ENCODE data around the gene MTIF2. TPM values are rescaled to one million over a fixed set of nuclear protein-coding genes. Genes with fewer than 3 reads are reported as not detected.
"Not testable (repeated sequence)": the region's sequence is repeated elsewhere in the genome, so short reads cannot be mapped to it uniquely, and the experiment has no call there.

Gene MTIF2
- total and polyA plus RNA-seq, 8 donors, result 13.6 to 22.9 (median 16.7) TPM

DNA sequence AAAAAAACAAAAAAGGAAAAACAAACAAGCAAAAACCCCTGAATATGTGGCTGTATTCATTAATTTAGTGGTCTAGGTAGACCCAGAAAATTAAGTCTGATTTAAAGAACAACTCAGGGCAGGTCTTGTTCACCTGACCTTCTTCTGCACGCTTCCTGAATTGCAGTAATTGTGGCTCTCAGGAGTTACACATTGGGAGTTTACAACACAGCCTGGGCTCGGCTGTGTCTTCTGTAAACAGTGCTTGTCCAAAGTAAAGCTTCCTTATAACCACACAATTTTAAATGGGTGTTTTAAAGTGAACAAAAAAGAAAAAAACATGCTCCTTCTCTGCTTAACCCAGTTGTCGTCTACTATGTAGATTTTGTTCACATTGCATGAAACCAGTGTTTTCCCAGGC, 8.3 kb upstream of the MTIF2 start:
- DNase-seq (no peak), ATAC-seq (no peak), FAIRE-seq (no peak)
- no peak overlapping the region for H3K27ac ChIP-seq
- no peaks in the 10 kb centered on the region for H3K36me3 ChIP-seq
- no peaks in the 10 kb centered on the region for H3K27me3 ChIP-seq
- H3K4me3 ChIP-seq, result no peak overlapping the region
- peaks cover 0 to 4% (median 0%) of the 10 kb centered on the region in 3 donors for H3K4me1 ChIP-seq
- 89 to 96% methylated on average over 3 of the region's 3 CpGs for WGBS, 2 donors
- H3K9me3 ChIP-seq, result no peaks in the 10 kb centered on the region
- intact Hi-C loops (cut with DNase I), result loop anchor here in 1 of 3 donors (10.0 kb wide), 1 partner anchor 157 kb away; no protein-coding TSS in a partner anchor
- TF ChIP-seq CTCF (IDR thresholded peaks at IDR 0.05), result no peak

GRCh38 chr2:55274346-55274745, 5.3 kb upstream of the MTIF2 start:
- H3K4me1 ChIP-seq, ATAC-seq, H3K9me3 ChIP-seq, H3K27ac ChIP-seq, FAIRE-seq, DNase-seq, H3K4me3 ChIP-seq, H3K36me3 ChIP-seq, H3K27me3 ChIP-seq: not testable (repeated sequence)
- intact Hi-C loops (cut with DNase I), result loop anchor here in 1 of 3 donors (10.0 kb wide), 1 partner anchor 160 kb away; no protein-coding TSS in a partner anchor
- WGBS, 2 donors, result 83 to 90% methylated on average over 2 of the region's 2 CpGs

GRCh38 chr2:55269645-55269990, 587 bp upstream of the MTIF2 start:
- peak overlapping the region; percentile 56 to 72 (median 68) for H3K4me3 ChIP-seq
- intact Hi-C loops (cut with DNase I), result no loop called here
- peaks cover 0 to 7% (median 5%) of the 10 kb centered on the region in 3 donors for H3K4me1 ChIP-seq
- no peak for TF ChIP-seq CTCF (IDR thresholded peaks at IDR 0.05)
- H3K36me3 ChIP-seq, result peaks cover 0 to 7% (median 0%) of the 10 kb centered on the region in 3 donors
- ATAC-seq, result peak; percentile 15 to 32 (median 23)
- 48 to 54% methylated on average over 7 of the region's 7 CpGs for WGBS, 2 donors
- H3K9me3 ChIP-seq, result no peaks in the 10 kb centered on the region
- no peak for FAIRE-seq
- peak overlapping the region in 3 of 4 donors; percentile 75 to 84 (median 80) for H3K27ac ChIP-seq
- no peaks in the 10 kb centered on the region for H3K27me3 ChIP-seq
- no peak for DNase-seq

GRCh38 chr2:55268288-55268906, 634 bp downstream of the MTIF2 start:
- DNase-seq, result no peak
- H3K4me3 ChIP-seq, result peak overlapping the region; percentile 56 to 72 (median 68)

DNA sequence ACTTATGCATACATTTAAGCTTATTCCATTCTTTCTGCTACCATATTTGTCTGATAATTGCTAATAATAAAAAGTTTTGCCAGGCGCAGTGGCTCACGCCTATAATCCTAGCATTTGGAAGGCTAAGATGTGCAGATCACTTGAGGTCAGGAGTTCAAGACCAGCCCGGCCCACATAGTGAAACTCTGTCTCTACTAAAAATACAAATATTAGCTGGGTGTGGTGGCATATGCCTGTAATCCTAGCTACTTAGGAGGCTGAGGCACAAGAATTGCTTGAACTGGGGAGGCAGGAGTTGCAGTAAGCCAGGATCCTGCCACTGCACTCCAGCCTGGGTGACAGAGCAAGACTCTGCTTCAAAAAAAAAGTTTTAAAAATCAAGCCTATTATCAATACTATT, 9.4 kb downstream of the MTIF2 start:
- DNase-seq; H3K27me3 ChIP-seq; H3K27ac ChIP-seq; ATAC-seq; intact Hi-C loops (cut with DNase I); FAIRE-seq; H3K9me3 ChIP-seq; H3K4me3 ChIP-seq; H3K4me1 ChIP-seq: not testable (repeated sequence)
- WGBS, 2 donors, result 93 to 99% methylated on average over 3 of the region's 3 CpGs
- H3K36me3 ChIP-seq, result peaks cover 5 to 25% (median 11%) of the 10 kb centered on the region in 3 donors

More at GRCh38 chr2:55268288-55268906, 634 bp downstream of the MTIF2 start:
- ATAC-seq, result peak in 3 of 4 donors; percentile 7 to 13 (median 12)
- Histone ChIP-seq H3K27ac (peak overlapping the region; percentile 59 to 84 (median 78)), H3K4me1 (peaks cover 0 to 7% (median 5%) of the 10 kb centered on the region in 3 donors), H3K36me3 (peaks cover 0 to 9% (median 0%) of the 10 kb centered on the region in 3 donors), H3K9me3 (no peaks in the 10 kb centered on the region), H3K27me3 (no peaks in the 10 kb centered on the region)
- FAIRE-seq, result no peak
- no peak for TF ChIP-seq CTCF (IDR thresholded peaks at IDR 0.05)
- intact Hi-C loops (cut with DNase I), result no loop called here
- WGBS, 2 donors, result 6% methylated on average over 13 of the region's 13 CpGs

- TF ChIP-seq CTCF (IDR thresholded peaks at IDR 0.05), result no peak
- FAIRE-seq (no peak), ATAC-seq (no peak), DNase-seq (no peak)
- Histone ChIP-seq H3K4me1 (no peaks in the 10 kb centered on the region), H3K27ac (no peak overlapping the region), H3K4me3 (no peak overlapping the region), H3K27me3 (no peaks in the 10 kb centered on the region), H3K9me3 (no peaks in the 10 kb centered on the region), H3K36me3 (peaks cover under 1 to 36% (median 21%) of the 10 kb centered on the region in 3 donors)
- WGBS, 2 donors, result 61 to 65% methylated on average over 3 of the region's 3 CpGs
- intact Hi-C loops (cut with DNase I), result no loop called here
Observed at GRCh38 chr2:55252832-55253231, 16.2 kb downstream of the MTIF2 start.

Measured in pancreas (tissue), 10 donors.